Measurements from ENCODE around the gene MCC. TPM values are rescaled to one million over a fixed set of nuclear protein-coding genes. Genes with fewer than 3 reads are reported as not detected.

MCC gene
- total RNA-seq, 1 experiment from 2014 or later = 23.5 TPM

GRCh38 chr5:112976432-112977309 lies 511.6 kb downstream of the MCC start, which contains the start of gene DCP2 (continued):
- TF ChIP-seq E2F5 (CRISPR knock-in tag; IDR thresholded peaks at IDR 0.05) (peak; percentile 81; the same call in 1 of the 2 replicates), ZNF232 (CRISPR knock-in tag; IDR thresholded peaks at IDR 0.05) (peak; percentile 85), RORB (CRISPR knock-in tag; IDR thresholded peaks at IDR 0.05) (no peak), IRF2 (CRISPR knock-in tag; IDR thresholded peaks at IDR 0.05; ENCODE audit: borderline replicate concordance, low read depth) (no peak), ZNF281 (CRISPR knock-in tag; IDR thresholded peaks at IDR 0.05) (peak; percentile 44; the same call in 1 of the 2 replicates), ZNF263 (CRISPR knock-in tag; IDR thresholded peaks at IDR 0.05; ENCODE audit: low read depth) (no peak), ZNF425 (CRISPR knock-in tag; conservative IDR thresholded peaks at IDR 0.05) (no peak), SP1 (CRISPR knock-in tag; conservative IDR thresholded peaks at IDR 0.05) (peak; percentile 86), ATF6 (CRISPR knock-in tag; IDR thresholded peaks at IDR 0.05) (no peak), IRF1 (CRISPR knock-in tag; IDR thresholded peaks at IDR 0.05) (no peak), GTF2I (CRISPR knock-in tag; conservative IDR thresholded peaks at IDR 0.05) (no peak), E2F1 (CRISPR knock-in tag; IDR thresholded peaks at IDR 0.05) (peak; percentile 84; the same call in 1 of the 2 replicates), ETV6 (CRISPR knock-in tag; IDR thresholded peaks at IDR 0.05) (peak; percentile 59; the same call in 1 of the 2 replicates), ELF4 (CRISPR knock-in tag; IDR thresholded peaks at IDR 0.05; ENCODE audit: low read depth) (no peak), ZNF423 (CRISPR knock-in tag; IDR thresholded peaks at IDR 0.05) (no peak), ZBTB43 (CRISPR knock-in tag; IDR thresholded peaks at IDR 0.05) (no peak), FOXP1 (CRISPR knock-in tag; IDR thresholded peaks at IDR 0.05; ENCODE audit: borderline replicate concordance) (peak; percentile 12; the same call in 1 of the 2 replicates), MYBL2 (CRISPR knock-in tag; IDR thresholded peaks at IDR 0.05) (peak; percentile 75)
- TF ChIP-seq, protein P1, sequence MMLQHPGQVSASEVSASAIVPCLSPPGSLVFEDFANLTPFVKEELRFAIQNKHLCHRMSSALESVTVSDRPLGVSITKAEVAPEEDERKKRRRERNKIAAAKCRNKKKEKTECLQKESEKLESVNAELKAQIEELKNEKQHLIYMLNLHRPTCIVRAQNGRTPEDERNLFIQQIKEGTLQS (CRISPR knock-in tag; conservative IDR thresholded peaks at IDR 0.05) = no peak
- TF ChIP-seq, protein P2, sequence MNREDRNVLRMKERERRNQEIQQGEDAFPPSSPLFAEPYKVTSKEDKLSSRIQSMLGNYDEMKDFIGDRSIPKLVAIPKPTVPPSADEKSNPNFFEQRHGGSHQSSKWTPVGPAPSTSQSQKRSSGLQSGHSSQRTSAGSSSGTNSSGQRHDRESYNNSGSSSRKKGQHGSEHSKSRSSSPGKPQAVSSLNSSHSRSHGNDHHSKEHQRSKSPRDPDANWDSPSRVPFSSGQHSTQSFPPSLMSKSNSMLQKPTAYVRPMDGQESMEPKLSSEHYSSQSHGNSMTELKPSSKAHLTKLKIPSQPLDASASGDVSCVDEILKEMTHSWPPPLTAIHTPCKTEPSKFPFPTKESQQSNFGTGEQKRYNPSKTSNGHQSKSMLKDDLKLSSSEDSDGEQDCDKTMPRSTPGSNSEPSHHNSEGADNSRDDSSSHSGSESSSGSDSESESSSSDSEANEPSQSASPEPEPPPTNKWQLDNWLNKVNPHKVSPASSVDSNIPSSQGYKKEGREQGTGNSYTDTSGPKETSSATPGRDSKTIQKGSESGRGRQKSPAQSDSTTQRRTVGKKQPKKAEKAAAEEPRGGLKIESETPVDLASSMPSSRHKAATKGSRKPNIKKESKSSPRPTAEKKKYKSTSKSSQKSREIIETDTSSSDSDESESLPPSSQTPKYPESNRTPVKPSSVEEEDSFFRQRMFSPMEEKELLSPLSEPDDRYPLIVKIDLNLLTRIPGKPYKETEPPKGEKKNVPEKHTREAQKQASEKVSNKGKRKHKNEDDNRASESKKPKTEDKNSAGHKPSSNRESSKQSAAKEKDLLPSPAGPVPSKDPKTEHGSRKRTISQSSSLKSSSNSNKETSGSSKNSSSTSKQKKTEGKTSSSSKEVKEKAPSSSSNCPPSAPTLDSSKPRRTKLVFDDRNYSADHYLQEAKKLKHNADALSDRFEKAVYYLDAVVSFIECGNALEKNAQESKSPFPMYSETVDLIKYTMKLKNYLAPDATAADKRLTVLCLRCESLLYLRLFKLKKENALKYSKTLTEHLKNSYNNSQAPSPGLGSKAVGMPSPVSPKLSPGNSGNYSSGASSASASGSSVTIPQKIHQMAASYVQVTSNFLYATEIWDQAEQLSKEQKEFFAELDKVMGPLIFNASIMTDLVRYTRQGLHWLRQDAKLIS (CRISPR knock-in tag; IDR thresholded peaks at IDR 0.05; ENCODE audit: borderline replicate concordance) = no peak
